HepG2 (cell line): ENCODE results near the gene CDX1. TPM values are rescaled to one million over a fixed set of nuclear protein-coding genes. Genes with fewer than 3 reads are reported as not detected.

ENCODE experiments used
- CCDC6 ChIP-seq: sonication (generic); formaldehyde crosslinking; IDR thresholded peaks from 2 replicates; pipeline ENCODE4 v1.8.1; 2022; ENCODE audit warnings: mild to moderate bottlenecking, missing genetic modification reagents, moderate library complexity
- ELF1 ChIP-seq: sonication (generic); formaldehyde crosslinking; IDR thresholded peaks from 2 replicates; pipeline ENCODE4 v1.4.0; 2020; ENCODE audit warnings: missing genetic modification reagents
- FOXK1 ChIP-seq: sonication (generic); formaldehyde crosslinking; IDR thresholded peaks from 2 replicates; pipeline ENCODE4 v1.4.0; 2020; ENCODE audit warnings: low read depth, missing genetic modification reagents, borderline replicate concordance
- FOXP4 ChIP-seq: sonication (generic); formaldehyde crosslinking; IDR thresholded peaks from 2 replicates; pipeline ENCODE4 v1.4.0; 2020; ENCODE audit warnings: missing genetic modification reagents
- GTF2F1 ChIP-seq: fragments of 150-350 bp; IDR thresholded peaks from 2 replicates; pipeline ENCODE4 v1.6.1; 2014; ENCODE audit warnings: low read length
- HES4 ChIP-seq: sonication (generic); formaldehyde crosslinking; IDR thresholded peaks from 2 replicates; pipeline ENCODE4 v1.9.0; 2021; ENCODE audit warnings: mild to moderate bottlenecking, missing genetic modification reagents, borderline replicate concordance
- KLF9 ChIP-seq: IDR thresholded peaks from 2 replicates; pipeline ENCODE4 v1.6.1; 2016; ENCODE audit warnings: low read depth
- MTA1 ChIP-seq: sonication (generic); formaldehyde crosslinking; IDR thresholded peaks from 2 replicates; pipeline ENCODE4 v1.4.0; 2020; ENCODE audit warnings: missing genetic modification reagents, mild to moderate bottlenecking, borderline replicate concordance
- MTA3 ChIP-seq: sonication (generic); formaldehyde crosslinking; IDR thresholded peaks from 2 replicates; pipeline ENCODE4 v1.4.0; 2020; ENCODE audit warnings: missing genetic modification reagents
- RARA ChIP-seq: IDR thresholded peaks from 2 replicates; pipeline ENCODE4 v1.6.1; 2016; ENCODE audit warnings: missing genetic modification reagents, missing compliant biosample characterization
- RFXAP ChIP-seq: sonication (generic); formaldehyde crosslinking; IDR thresholded peaks from 2 replicates; pipeline ENCODE4 v1.4.0; 2020; ENCODE audit warnings: missing genetic modification reagents, borderline replicate concordance
- WIZ ChIP-seq: sonication (generic); formaldehyde crosslinking; IDR thresholded peaks from 2 replicates; pipeline ENCODE4 v1.5.1; 2020; ENCODE audit warnings: mild to moderate bottlenecking, missing genetic modification reagents
- XBP1 ChIP-seq: sonication (generic); formaldehyde crosslinking; IDR thresholded peaks from 2 replicates; pipeline ENCODE4 v1.5.0; 2020; ENCODE audit warnings: missing genetic modification reagents
- ZBTB3 ChIP-seq: sonication (generic); formaldehyde crosslinking; IDR thresholded peaks from 2 replicates; pipeline ENCODE4 v1.4.0; 2020; ENCODE audit warnings: low read depth, mild to moderate bottlenecking, moderate library complexity, missing genetic modification reagents, borderline replicate concordance
- ZBTB7A ChIP-seq: sonication (generic); formaldehyde crosslinking; IDR thresholded peaks from 2 replicates; pipeline ENCODE4 v1.8.0; 2022; ENCODE audit warnings: mild to moderate bottlenecking, missing genetic modification reagents
- ZC3H13 ChIP-seq: sonication (generic); formaldehyde crosslinking; IDR thresholded peaks from 2 replicates; pipeline ENCODE4 v1.8.1; 2023; ENCODE audit warnings: mild to moderate bottlenecking, missing genetic modification reagents, moderate library complexity
- ZNF101 ChIP-seq: sonication (generic); formaldehyde crosslinking; IDR thresholded peaks from 2 replicates; pipeline ENCODE4 v1.4.0; 2020; ENCODE audit warnings: mild to moderate bottlenecking, low read depth, missing genetic modification reagents, borderline replicate concordance
- ZNF232 ChIP-seq: sonication (generic); formaldehyde crosslinking; IDR thresholded peaks from 2 replicates; pipeline ENCODE4 v1.4.0; 2020; ENCODE audit warnings: missing genetic modification reagents, borderline replicate concordance
- ZNF234 ChIP-seq: sonication (generic); formaldehyde crosslinking; conservative IDR thresholded peaks from 2 replicates; pipeline ENCODE4 v1.5.1; 2020; ENCODE audit warnings: mild to moderate bottlenecking, missing genetic modification reagents
- ZNF280B ChIP-seq: sonication (generic); formaldehyde crosslinking; IDR thresholded peaks from 2 replicates; pipeline ENCODE4 v1.5.0; 2020; ENCODE audit warnings: missing genetic modification reagents, mild to moderate bottlenecking, borderline replicate concordance
- ZNF501 ChIP-seq: sonication (generic); formaldehyde crosslinking; IDR thresholded peaks from 2 replicates; pipeline ENCODE4 v1.5.1; 2020; ENCODE audit warnings: mild to moderate bottlenecking, moderate library complexity, missing genetic modification reagents
- ZNF614 ChIP-seq: IDR thresholded peaks from 2 replicates; pipeline ENCODE4 v1.6.1; 2018; ENCODE audit warnings: missing biosample characterization, missing genetic modification reagents, inconsistent platforms, borderline replicate concordance
- ZNF772 ChIP-seq: sonication (generic); formaldehyde crosslinking; IDR thresholded peaks from 2 replicates; pipeline ENCODE4 v1.5.0; 2020; ENCODE audit warnings: mild to moderate bottlenecking, missing genetic modification reagents
- ZNF850 ChIP-seq: sonication (generic); formaldehyde crosslinking; conservative IDR thresholded peaks from 2 replicates; pipeline ENCODE4 v1.9.0; 2021; ENCODE audit warnings: mild to moderate bottlenecking, missing genetic modification reagents
- polyA plus RNA-seq, 8 experiments: library from polyadenylated mRNA; depleted of rRNA in 3 of 8; stranded (reverse) in 7 of 8; unstranded in 1 of 8; fragments of >200 nt; fragmentation: Illumina TruSeq in 4 of 8; extraction: Trizol in 4 of 8; gene quantifications; 2 replicates each; pipeline versions ENCODE4 v1.2.1 to v1.2.3, GENCODE V29; 2011 to 2016; ENCODE audit warnings: low read depth in 4 of 8, missing spikeins in 1 of 8, mixed read lengths in 1 of 8; ENCODE audit not compliant: insufficient read depth in 1 of 8
- total RNA-seq, 5 experiments: library from RNA; depleted of rRNA; stranded (reverse); fragments of >200 nt; fragmentation: Illumina TruSeq; extraction: Trizol; gene quantifications; 2 replicates each; pipeline ENCODE4 v1.2.3, GENCODE V29; 2016; ENCODE audit warnings: low read depth in 1 of 5

CDX1 gene
- total and polyA plus RNA-seq, 2 of the 13 experiments (the other 11 are each of a cell fraction or from before 2014, with no cell fraction given) = not detected

- TF ChIP-seq ZNF101 (no peak), ZNF280B (CRISPR knock-in tag) (peak; percentile 35; the same call in 1 of the 2 replicates), WIZ (CRISPR knock-in tag) (no peak), HES4 (CRISPR knock-in tag) (no peak), MTA3 (no peak), CCDC6 (peak; percentile 81), FOXP4 (CRISPR knock-in tag) (0 out of 2 replicates have a peak, but pooled peaks have one; percentile 15), ZNF850 (no peak), GTF2F1 (no peak), ZBTB3 (CRISPR knock-in tag) (0 out of 2 replicates have a peak, but pooled peaks have one; percentile 46), ZC3H13 (CRISPR knock-in tag) (peak; percentile 75; the same call in 1 of the 2 replicates), ZNF234 (CRISPR knock-in tag) (no peak), ZNF501 (peak; percentile 67), ZNF614 (peak; percentile 56; the same call in 1 of the 2 replicates), ZNF772 (CRISPR knock-in tag) (no peak), ZBTB7A (no peak), RARA (CRISPR knock-in tag) (peak; percentile 44; the same call in 1 of the 2 replicates), FOXK1 (peak; percentile 64; the same call in 1 of the 2 replicates), RFXAP (CRISPR knock-in tag) (no peak), KLF9 (CRISPR knock-in tag) (no peak), XBP1 (CRISPR knock-in tag) (no peak), MTA1 (CRISPR knock-in tag) (peak; percentile 73; the same call in 1 of the 2 replicates), ZNF232 (CRISPR knock-in tag) (no peak; the same call in 1 of the 2 replicates), ELF1 (CRISPR knock-in tag) (peak; percentile 35; the same call in 1 of the 2 replicates)
Observed at GRCh38 chr5:150129813-150130492, 36.6 kb upstream of the CDX1 start (continued).
